ENCODE data around the gene CRYL1.

Gene CRYL1

GRCh38 chr13:20525601-20526544 lies at the start of gene CRYL1:
TSS of gene CRYL1 (minus strand) at chr13:20525857. CDS start at chr13:20525794, 63 bp downstream.
- peak; percentile 94 for DNase-seq (ENCODE audit: low spot score)

GRCh38 chr13:20573636-20574035 lies 48.0 kb upstream of the CRYL1 start:
- no peak for DNase-seq (ENCODE audit: low spot score)

GRCh38 chr13:20573186-20573585 lies 47.5 kb upstream of the CRYL1 start:
- no peak for DNase-seq (ENCODE audit: low spot score)

GRCh38 chr13:20571676-20572075 lies 46.0 kb upstream of the CRYL1 start:
- no peak for DNase-seq (ENCODE audit: low spot score)

GRCh38 chr13:20570517-20570916 lies 44.9 kb upstream of the CRYL1 start:
- DNase-seq (ENCODE audit: low spot score), result no peak

GRCh38 chr13:20567881-20568528 lies 42.3 kb upstream of the CRYL1 start:
- DNase-seq (ENCODE audit: low spot score), result no peak

- DNase-seq (ENCODE audit: low spot score), result peak; percentile 96
Observed at GRCh38 chr13:20566898-20567874, 41.5 kb upstream of the CRYL1 start, which contains the start of gene IFT88. TSS of gene IFT88 (plus strand) at chr13:20567157. CDS start at chr13:20574386, 7,229 bp downstream.

GRCh38 chr13:20566468-20566897 lies 40.8 kb upstream of the CRYL1 start:
- no peak for DNase-seq (ENCODE audit: low spot score)

GRCh38 chr13:20565115-20565736 lies 39.6 kb upstream of the CRYL1 start:
- no peak for DNase-seq (ENCODE audit: low spot score)

- DNase-seq (ENCODE audit: low spot score), result no peak
Observed at GRCh38 chr13:20561741-20562140, 36.1 kb upstream of the CRYL1 start.

- no peak for DNase-seq (ENCODE audit: low spot score)
Observed at GRCh38 chr13:20559659-20560356, 34.2 kb upstream of the CRYL1 start.

GRCh38 chr13:20558982-20559381 lies 33.3 kb upstream of the CRYL1 start:
- DNase-seq (ENCODE audit: low spot score), result no peak

- no peak for DNase-seq (ENCODE audit: low spot score)
Observed at GRCh38 chr13:20553311-20553710, 27.7 kb upstream of the CRYL1 start.

GRCh38 chr13:20550799-20551198 lies 25.1 kb upstream of the CRYL1 start:
- no peak for DNase-seq (ENCODE audit: low spot score)

- no peak for DNase-seq (ENCODE audit: low spot score)
Observed at GRCh38 chr13:20547479-20547908, 21.8 kb upstream of the CRYL1 start.

GRCh38 chr13:20546556-20546955 lies 20.9 kb upstream of the CRYL1 start:
- no peak for DNase-seq (ENCODE audit: low spot score)

GRCh38 chr13:20544201-20544923 lies 18.7 kb upstream of the CRYL1 start:
- DNase-seq (ENCODE audit: low spot score), result no peak

GRCh38 chr13:20536992-20537391 lies 11.3 kb upstream of the CRYL1 start:
- no peak for DNase-seq (ENCODE audit: low spot score)

- no peak for DNase-seq (ENCODE audit: low spot score)
Observed at GRCh38 chr13:20534038-20534608, 8.5 kb upstream of the CRYL1 start.

- no peak for DNase-seq (ENCODE audit: low spot score)
Observed at GRCh38 chr13:20528452-20528851, 2.8 kb upstream of the CRYL1 start.

All from AG20443 (cell line).